CD14-positive monocyte (primary cell): ENCODE measurements around the gene PRDX6. TPM values are rescaled to one million over a fixed set of nuclear protein-coding genes. Genes with fewer than 3 reads are reported as not detected.

Experiments used
- DNase-seq, 3 donors: peaks; one replicate each; pipeline ENCODE4 v3.0.0-alpha.2; 2011 to 2022
- H2AFZ ChIP-seq: 2 replicates; pipeline ENCODE4 v1.6.0; 2012; ENCODE audit warnings: mild to moderate bottlenecking, low read depth, low read length, inconsistent platforms; ENCODE audit not compliant: insufficient read depth, poor library complexity, severe bottlenecking
- H3K27ac ChIP-seq, 2 donors: 1 replicate in 1 of 2; 2 replicates in 1 of 2; pipeline ENCODE4 v1.5.1; 2012 to 2013; ENCODE audit warnings: low read length in 2 of 2, control low read depth in 1 of 2, inconsistent platforms in 1 of 2, low read depth in 1 of 2, mild to moderate bottlenecking in 1 of 2
- H3K27me3 ChIP-seq, 2 donors: one replicate each; pipeline versions ENCODE4 v1.6.0 to v1.6.1; 2011 to 2013; ENCODE audit warnings: low read length in 2 of 2; ENCODE audit not compliant: control insufficient read depth in 2 of 2, insufficient read depth in 2 of 2
- H3K36me3 ChIP-seq, 2 donors: replicated peaks in 1 of 2; 1 replicate in 1 of 2; 2 replicates in 1 of 2; pipeline versions ENCODE4 v1.5.1 to v1.6.1; 2012 to 2013; ENCODE audit warnings: low read length in 2 of 2, control low read depth in 1 of 2, inconsistent platforms in 1 of 2, mild to moderate bottlenecking in 1 of 2; ENCODE audit not compliant: insufficient read depth in 2 of 2, control insufficient read depth in 1 of 2
- H3K4me1 ChIP-seq, 2 donors: 1 replicate in 1 of 2; 2 replicates in 1 of 2; pipeline versions ENCODE4 v1.5.1 to v1.6.1; 2012 to 2013; ENCODE audit warnings: low read length in 2 of 2, control low read depth in 1 of 2, inconsistent platforms in 1 of 2, mild to moderate bottlenecking in 1 of 2, moderate library complexity in 1 of 2; ENCODE audit not compliant: insufficient read depth in 2 of 2, control insufficient read depth in 1 of 2
- H3K4me2 ChIP-seq: replicated peaks from 2 replicates; pipeline ENCODE3; 2012; ENCODE audit warnings: low read length, moderate library complexity, mild to moderate bottlenecking; ENCODE audit not compliant: poor library complexity, severe bottlenecking; ENCODE audit errors: extremely low read depth
- H3K4me3 ChIP-seq, 3 experiments: fragments of 200-600 bp in 1 of 3; sonication (generic) in 1 of 3; replicated peaks in 1 of 3; 1 replicate in 2 of 3; 2 replicates in 1 of 3; pipeline ENCODE4 v1.5.1; 2011 to 2013; ENCODE audit warnings: low read length in 3 of 3, mild to moderate bottlenecking in 3 of 3, control low read depth in 2 of 3, low read depth in 2 of 3, inconsistent platforms in 1 of 3, moderate library complexity in 1 of 3
- H3K79me2 ChIP-seq: 2 replicates; pipeline ENCODE4 v1.6.0; 2012; ENCODE audit warnings: mild to moderate bottlenecking, control low read depth, inconsistent platforms, low read length, moderate library complexity; ENCODE audit not compliant: insufficient read depth
- H3K9ac ChIP-seq: 2 replicates; pipeline ENCODE4 v1.6.0; 2017; ENCODE audit warnings: low read length, mild to moderate bottlenecking; ENCODE audit not compliant: insufficient read depth, poor library complexity, severe bottlenecking
- H3K9me3 ChIP-seq, 2 donors: replicated peaks in 1 of 2; 1 replicate in 1 of 2; 2 replicates in 1 of 2; pipeline versions ENCODE4 v1.5.1 to v1.6.1; 2012 to 2013; ENCODE audit warnings: low read length in 2 of 2, control low read depth in 1 of 2; ENCODE audit not compliant: control insufficient read depth in 1 of 2, insufficient read depth in 1 of 2
- H4K20me1 ChIP-seq: 2 replicates; pipeline ENCODE4 v1.6.0; 2012; ENCODE audit warnings: mild to moderate bottlenecking, low read length, control low read depth, moderate library complexity; ENCODE audit not compliant: insufficient read depth
- H3K27ac Mint-ChIP-seq, 7 donors: one replicate each; pipeline ENCODE4 v1.8.0; 2020; ENCODE audit warnings: mild to moderate bottlenecking in 7 of 7, mixed read lengths in 7 of 7, moderate library complexity in 6 of 7, inconsistent platforms in 2 of 7
- H3K27me3 Mint-ChIP-seq, 3 donors: one replicate each; pipeline ENCODE4 v1.8.0; 2021 to 2022; ENCODE audit warnings: low read depth in 3 of 3, mild to moderate bottlenecking in 3 of 3, mixed read lengths in 3 of 3, moderate library complexity in 3 of 3, inconsistent platforms in 1 of 3
- H3K36me3 Mint-ChIP-seq, 2 donors: one replicate each; pipeline ENCODE4 v1.8.0; 2020; ENCODE audit warnings: mixed read lengths in 2 of 2, inconsistent platforms in 1 of 2, mild to moderate bottlenecking in 1 of 2
- H3K4me1 Mint-ChIP-seq: one replicate; pipeline ENCODE4 v1.8.0; 2020; ENCODE audit warnings: mild to moderate bottlenecking, mixed read lengths
- H3K4me3 Mint-ChIP-seq, 2 donors: one replicate each; pipeline ENCODE4 v1.8.0; 2020; ENCODE audit warnings: mild to moderate bottlenecking in 2 of 2, mixed read lengths in 2 of 2, moderate library complexity in 1 of 2
- H3K9me3 Mint-ChIP-seq, 7 donors: one replicate each; pipeline ENCODE4 v1.8.0; 2020 to 2022; ENCODE audit warnings: mixed read lengths in 7 of 7, mild to moderate bottlenecking in 6 of 7, moderate library complexity in 6 of 7, inconsistent platforms in 2 of 7
- CTCF ChIP-seq: fragments of 200-600 bp; IDR thresholded peaks from one replicate; pipeline ENCODE4 v1.8.0; 2022; ENCODE audit warnings: antibody characterized with exemption, mild to moderate bottlenecking
- WGBS: methylation state at CpG from one replicate; pipeline ENCODE4 v1.1.5; 2013; ENCODE audit warnings: missing lambda C conversion rate; ENCODE audit not compliant: insufficient coverage; 5-methylcytosine and 5-hydroxymethylcytosine counted together
- intact Hi-C, 2 donors: fragments of 100-400 bp; cut with micrococcal nuclease; formaldehyde crosslinking; loops; one replicate each; pipeline versions ENCODE4 v1.15.0 to v1.15.1; 2023
- polyA plus RNA-seq, 3 donors: library from polyadenylated mRNA; depleted of rRNA in 1 of 3; unstranded in 2 of 3; stranded (reverse) in 1 of 3; fragments of 300-500 nt in 2 of 3; fragments of >200 nt in 1 of 3; fragmentation: Illumina TruSeq in 2 of 3; gene quantifications; 1 replicate in 2 of 3; 2 replicates in 1 of 3; pipeline ENCODE4 v1.2.3, GENCODE V29; 2012 to 2021

Gene PRDX6
- polyA plus RNA-seq, 3 donors: 89.5 to 142 (median 119) TPM

- peak overlapping the region; percentile 76 for H2AFZ ChIP-seq
- peak overlapping the region; percentile 23 to 73 (median 52) for H3K4me3 ChIP-seq
- H3K79me2 ChIP-seq: no peaks in the 10 kb centered on the region
- Mint-ChIP-seq H3K9me3 (no peaks in the 10 kb centered on the region), H3K27ac (peak overlapping the region; percentile 79 to 94 (median 88)), H3K27me3 (peaks cover 0 to 2% (median 0%) of the 10 kb centered on the region in 3 donors), H3K4me3 (peak overlapping the region; percentile 62 to 89), H3K4me1 (peaks cover 38% of the 10 kb centered on the region), H3K36me3 (peaks cover 0 to 6% of the 10 kb centered on the region in 2 donors)
- no peaks in the 10 kb centered on the region for H4K20me1 ChIP-seq
- H3K36me3 ChIP-seq: no peaks in the 10 kb centered on the region
- H3K27me3 ChIP-seq: no peaks in the 10 kb centered on the region
- H3K4me2 ChIP-seq: peak overlapping the region; percentile 88
- TF ChIP-seq CTCF: peak; percentile 68
- peaks cover 32 to 35% of the 10 kb centered on the region in 2 donors for H3K4me1 ChIP-seq
- WGBS: 10% methylated on average over 9 of the region's 15 CpGs
- intact Hi-C loops: loop anchor here (5.0 to 10.0 kb wide), 4 partner anchors 48 to 685 kb away; partner anchors contain the start of genes PRDX6 (in 2 of the 2), CENPL (in 1 of the 2), DARS2 (in 1 of the 2) and KLHL20 (in 1 of the 2)
- DNase-seq: peak; percentile 55 to 64 (median 56)
- no peaks in the 10 kb centered on the region for H3K9me3 ChIP-seq
- H3K27ac ChIP-seq: peak overlapping the region; percentile 64 to 82
- peak overlapping the region; percentile 33 for H3K9ac ChIP-seq
These were observed 47.4 kb upstream of the PRDX6 start for GRCh38 chr1:173429471-173430402.

GRCh38 chr1:173430677-173431303 is 46.3 kb upstream of the PRDX6 start:
- H3K79me2 ChIP-seq: no peaks in the 10 kb centered on the region
- no peaks in the 10 kb centered on the region for H3K36me3 Mint-ChIP-seq
- no peaks in the 10 kb centered on the region for H4K20me1 ChIP-seq
- H2AFZ ChIP-seq: no peak overlapping the region
- no peak for DNase-seq
- H3K27me3 ChIP-seq: no peaks in the 10 kb centered on the region
- no peaks in the 10 kb centered on the region for H3K9me3 ChIP-seq
- no CpG with 5 or more reads among the region's 2 CpGs for WGBS
- H3K4me1 ChIP-seq: peaks cover 28 to 30% of the 10 kb centered on the region in 2 donors
- H3K4me2 ChIP-seq: peak overlapping the region; percentile 88
- peaks cover 0 to 2% (median 0%) of the 10 kb centered on the region in 3 donors for H3K27me3 Mint-ChIP-seq
- no peak overlapping the region for H3K9ac ChIP-seq
- no peaks in the 10 kb centered on the region for H3K9me3 Mint-ChIP-seq
- H3K27ac ChIP-seq: peak overlapping the region in 1 of 2 donors; percentile 82
- TF ChIP-seq CTCF: no peak
- peak overlapping the region in 4 of 7 donors; percentile 79 to 94 (median 88) for H3K27ac Mint-ChIP-seq
- H3K4me1 Mint-ChIP-seq: peaks cover 30% of the 10 kb centered on the region
- intact Hi-C loops: loop anchor here (5.0 to 10.0 kb wide), 3 partner anchors 47 to 392 kb away; partner anchors contain the start of genes PRDX6 (in 2 of the 2), CENPL (in 1 of the 2), DARS2 (in 1 of the 2) and KLHL20 (in 1 of the 2)
- no peaks in the 10 kb centered on the region for H3K36me3 ChIP-seq
- H3K4me3 Mint-ChIP-seq: no peak overlapping the region
- H3K4me3 ChIP-seq: peak overlapping the region in 1 of 3 experiments; percentile 73
